Neural cell (in vitro differentiated cells): ENCODE measurements around the gene IL4I1.

Source experiments
- CTCF ChIP-seq: fragments of 450-650 bp; IDR thresholded peaks from 2 replicates; pipeline ENCODE4 v1.5.1; 2014; ENCODE audit warnings: antibody characterized with exemption, mild to moderate bottlenecking, moderate library complexity; ENCODE audit not compliant: poor library complexity, severe bottlenecking
- EP300 ChIP-seq: fragments of 450-650 bp; conservative IDR thresholded peaks from 2 replicates; pipeline ENCODE4 v1.6.1; 2014; ENCODE audit warnings: antibody characterized with exemption, mild to moderate bottlenecking, moderate library complexity; ENCODE audit not compliant: poor library complexity, severe bottlenecking
- EZH2 ChIP-seq: fragments of 200-600, 300-800 bp; shearing (Covaris generic), sonication (generic); IDR thresholded peaks from 2 replicates; pipeline ENCODE4 v1.6.1; 2014; ENCODE audit warnings: antibody characterized with exemption, low read length, borderline replicate concordance, mild to moderate bottlenecking; ENCODE audit not compliant: insufficient read depth, poor library complexity, severe bottlenecking
- POLR2AphosphoS5 ChIP-seq: IDR thresholded peaks from 2 replicates; pipeline ENCODE4 v1.6.1; 2012
- RAD21 ChIP-seq: fragments of 450-650 bp; conservative IDR thresholded peaks from 2 replicates; pipeline ENCODE4 v1.6.1; 2014; ENCODE audit warnings: antibody characterized with exemption, mild to moderate bottlenecking, moderate library complexity
- TAF1 ChIP-seq: IDR thresholded peaks from 2 replicates; pipeline ENCODE4 v1.6.1; 2012; ENCODE audit warnings: low read depth
- TF ChIP-seq, protein P1 (sequence below): IDR thresholded peaks from 2 replicates; pipeline ENCODE4 v1.6.1; 2012; ENCODE audit warnings: borderline replicate concordance

DNA sequence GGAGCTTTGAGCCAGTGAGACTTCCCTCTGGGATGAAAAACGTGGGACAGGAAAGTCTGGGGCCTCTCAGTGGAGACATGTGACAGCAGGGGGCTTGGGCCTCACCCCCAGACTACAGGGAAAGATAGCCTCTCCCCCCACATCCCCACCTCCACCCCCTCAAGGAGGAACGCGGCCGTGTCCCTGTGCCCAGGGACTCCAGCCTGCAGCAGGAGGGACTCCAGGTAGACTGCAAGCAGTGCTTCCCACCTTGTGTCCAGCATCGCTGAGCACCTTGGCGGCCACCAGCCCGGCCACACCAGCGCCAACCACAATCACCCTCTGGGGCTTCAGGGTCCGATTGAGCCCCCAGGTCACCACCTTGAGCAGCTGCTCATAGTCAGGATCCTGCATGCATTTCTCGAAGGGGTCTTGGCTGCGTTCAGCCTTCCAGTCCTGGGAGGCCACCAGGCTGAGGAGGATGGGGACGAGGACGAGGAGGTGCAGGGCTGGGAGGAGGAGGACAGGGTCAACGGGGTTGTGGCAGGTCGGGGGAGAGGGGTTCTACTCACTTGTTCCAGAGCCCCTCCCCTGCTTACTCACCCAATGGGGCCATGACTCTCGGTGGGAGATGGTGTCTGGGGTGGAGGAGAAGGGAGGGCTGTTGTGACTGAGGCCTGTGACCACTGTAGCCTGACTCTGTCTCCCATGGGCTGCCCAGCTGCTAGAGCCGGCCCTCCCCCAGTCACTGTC lies 955 bp downstream of the IL4I1 start:
- no peak for TF ChIP-seq RAD21
- no peak for TF ChIP-seq CTCF
- no peak for TF ChIP-seq EZH2
- no peak for TF ChIP-seq TAF1
- no peak for TF ChIP-seq EP300
- TF ChIP-seq, protein P1, sequence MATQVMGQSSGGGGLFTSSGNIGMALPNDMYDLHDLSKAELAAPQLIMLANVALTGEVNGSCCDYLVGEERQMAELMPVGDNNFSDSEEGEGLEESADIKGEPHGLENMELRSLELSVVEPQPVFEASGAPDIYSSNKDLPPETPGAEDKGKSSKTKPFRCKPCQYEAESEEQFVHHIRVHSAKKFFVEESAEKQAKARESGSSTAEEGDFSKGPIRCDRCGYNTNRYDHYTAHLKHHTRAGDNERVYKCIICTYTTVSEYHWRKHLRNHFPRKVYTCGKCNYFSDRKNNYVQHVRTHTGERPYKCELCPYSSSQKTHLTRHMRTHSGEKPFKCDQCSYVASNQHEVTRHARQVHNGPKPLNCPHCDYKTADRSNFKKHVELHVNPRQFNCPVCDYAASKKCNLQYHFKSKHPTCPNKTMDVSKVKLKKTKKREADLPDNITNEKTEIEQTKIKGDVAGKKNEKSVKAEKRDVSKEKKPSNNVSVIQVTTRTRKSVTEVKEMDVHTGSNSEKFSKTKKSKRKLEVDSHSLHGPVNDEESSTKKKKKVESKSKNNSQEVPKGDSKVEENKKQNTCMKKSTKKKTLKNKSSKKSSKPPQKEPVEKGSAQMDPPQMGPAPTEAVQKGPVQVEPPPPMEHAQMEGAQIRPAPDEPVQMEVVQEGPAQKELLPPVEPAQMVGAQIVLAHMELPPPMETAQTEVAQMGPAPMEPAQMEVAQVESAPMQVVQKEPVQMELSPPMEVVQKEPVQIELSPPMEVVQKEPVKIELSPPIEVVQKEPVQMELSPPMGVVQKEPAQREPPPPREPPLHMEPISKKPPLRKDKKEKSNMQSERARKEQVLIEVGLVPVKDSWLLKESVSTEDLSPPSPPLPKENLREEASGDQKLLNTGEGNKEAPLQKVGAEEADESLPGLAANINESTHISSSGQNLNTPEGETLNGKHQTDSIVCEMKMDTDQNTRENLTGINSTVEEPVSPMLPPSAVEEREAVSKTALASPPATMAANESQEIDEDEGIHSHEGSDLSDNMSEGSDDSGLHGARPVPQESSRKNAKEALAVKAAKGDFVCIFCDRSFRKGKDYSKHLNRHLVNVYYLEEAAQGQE, result no peak
- TF ChIP-seq POLR2AphosphoS5, result no peak
